ENCODE data around the gene CLEC1A. TPM values are rescaled to one million over a fixed set of nuclear protein-coding genes. Genes with fewer than 3 reads are reported as not detected.

The CLEC1A gene
- total RNA-seq, 1 donor from 2014 or later: not detected

DNA sequence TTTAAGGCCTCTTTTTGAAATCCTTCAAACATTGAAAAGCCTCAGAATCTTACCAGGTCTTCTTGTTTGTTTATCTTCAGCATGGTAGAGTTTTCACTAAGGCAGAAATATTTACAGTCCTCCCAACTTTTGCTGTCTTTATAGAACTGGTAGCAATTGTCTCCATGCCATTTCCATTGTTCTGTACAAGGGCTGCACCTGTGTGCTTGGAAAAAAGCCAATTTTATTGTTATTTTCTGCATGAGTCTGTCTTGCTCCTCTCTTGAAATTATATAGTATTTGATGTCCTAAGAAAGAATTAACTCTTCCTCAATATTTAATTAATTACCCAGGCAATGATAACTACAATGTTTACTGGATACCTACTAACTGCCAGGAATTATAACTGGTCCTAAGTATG, 23.3 kb downstream of the CLEC1A start:
- peaks cover 8% of the 10 kb centered on the region for H3K9me3 Mint-ChIP-seq
- H3K36me3 Mint-ChIP-seq (ENCODE audit: low read depth): no peaks in the 10 kb centered on the region
- TF ChIP-seq, protein P1, sequence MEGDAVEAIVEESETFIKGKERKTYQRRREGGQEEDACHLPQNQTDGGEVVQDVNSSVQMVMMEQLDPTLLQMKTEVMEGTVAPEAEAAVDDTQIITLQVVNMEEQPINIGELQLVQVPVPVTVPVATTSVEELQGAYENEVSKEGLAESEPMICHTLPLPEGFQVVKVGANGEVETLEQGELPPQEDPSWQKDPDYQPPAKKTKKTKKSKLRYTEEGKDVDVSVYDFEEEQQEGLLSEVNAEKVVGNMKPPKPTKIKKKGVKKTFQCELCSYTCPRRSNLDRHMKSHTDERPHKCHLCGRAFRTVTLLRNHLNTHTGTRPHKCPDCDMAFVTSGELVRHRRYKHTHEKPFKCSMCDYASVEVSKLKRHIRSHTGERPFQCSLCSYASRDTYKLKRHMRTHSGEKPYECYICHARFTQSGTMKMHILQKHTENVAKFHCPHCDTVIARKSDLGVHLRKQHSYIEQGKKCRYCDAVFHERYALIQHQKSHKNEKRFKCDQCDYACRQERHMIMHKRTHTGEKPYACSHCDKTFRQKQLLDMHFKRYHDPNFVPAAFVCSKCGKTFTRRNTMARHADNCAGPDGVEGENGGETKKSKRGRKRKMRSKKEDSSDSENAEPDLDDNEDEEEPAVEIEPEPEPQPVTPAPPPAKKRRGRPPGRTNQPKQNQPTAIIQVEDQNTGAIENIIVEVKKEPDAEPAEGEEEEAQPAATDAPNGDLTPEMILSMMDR (conservative IDR thresholded peaks at IDR 0.05): no peak
- no peaks in the 10 kb centered on the region for H3K27me3 Mint-ChIP-seq (ENCODE audit: low read depth)
- no peak overlapping the region for H3K4me3 Mint-ChIP-seq
- no peaks in the 10 kb centered on the region for H3K4me1 Mint-ChIP-seq
- no peak for DNase-seq (ENCODE audit: low read depth, low spot score)
- H3K27ac Mint-ChIP-seq (ENCODE audit: unreplicated experiment): no peak overlapping the region

DNA sequence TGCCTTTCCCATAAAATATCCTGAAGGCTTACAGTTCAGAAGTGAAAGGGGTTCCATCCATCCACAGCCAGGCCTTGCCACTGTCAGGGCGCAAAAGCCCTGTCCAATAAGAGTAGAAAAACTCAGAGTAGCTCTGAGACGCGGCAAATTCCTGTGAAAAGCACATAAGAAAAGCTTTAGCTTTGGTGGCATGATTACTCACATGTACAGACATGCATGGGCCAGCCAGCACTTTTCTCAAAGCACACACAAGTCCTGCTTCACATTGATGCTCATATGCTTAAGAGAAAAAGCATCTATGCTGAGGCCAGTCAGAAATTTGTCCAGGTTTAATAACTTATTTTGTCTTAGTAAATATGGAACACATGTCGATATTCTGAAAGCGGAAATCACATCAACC, 25.5 kb downstream of the CLEC1A start:
- no peaks in the 10 kb centered on the region for H3K36me3 Mint-ChIP-seq (ENCODE audit: low read depth)
- DNase-seq (ENCODE audit: low read depth, low spot score): no peak
- no peak overlapping the region for H3K27ac Mint-ChIP-seq (ENCODE audit: unreplicated experiment)
- TF ChIP-seq, protein P1 (conservative IDR thresholded peaks at IDR 0.05): no peak
- peaks cover 14% of the 10 kb centered on the region for H3K4me1 Mint-ChIP-seq
- H3K4me3 Mint-ChIP-seq: no peak overlapping the region
- peaks cover 4% of the 10 kb centered on the region for H3K9me3 Mint-ChIP-seq
- no peaks in the 10 kb centered on the region for H3K27me3 Mint-ChIP-seq (ENCODE audit: low read depth)

DNA sequence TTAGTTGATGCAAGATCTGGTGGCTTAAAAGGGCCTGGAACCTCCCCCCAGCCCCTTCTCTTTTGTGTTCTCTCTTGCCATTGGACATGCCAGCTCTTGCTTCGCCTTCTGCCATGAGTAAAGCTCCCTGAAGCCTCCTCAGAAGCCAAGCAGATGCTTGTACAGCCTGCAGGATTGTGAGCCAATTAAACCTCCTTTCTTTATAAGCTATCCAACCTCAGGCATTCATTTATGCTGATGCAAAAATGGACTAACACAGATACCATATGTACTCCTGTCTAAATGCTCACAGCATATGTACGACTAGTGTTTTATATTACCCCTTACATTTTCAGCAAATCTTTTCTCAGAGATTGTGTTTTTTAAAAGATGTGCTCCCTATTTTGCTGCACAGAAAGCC, 26.7 kb downstream of the CLEC1A start:
- no peak overlapping the region for H3K4me3 Mint-ChIP-seq
- no peak for DNase-seq (ENCODE audit: low read depth, low spot score)
- no peak overlapping the region for H3K27ac Mint-ChIP-seq (ENCODE audit: unreplicated experiment)
- H3K36me3 Mint-ChIP-seq (ENCODE audit: low read depth): no peaks in the 10 kb centered on the region
- peaks cover 4% of the 10 kb centered on the region for H3K9me3 Mint-ChIP-seq
- peaks cover 25% of the 10 kb centered on the region for H3K4me1 Mint-ChIP-seq
- no peaks in the 10 kb centered on the region for H3K27me3 Mint-ChIP-seq (ENCODE audit: low read depth)
- TF ChIP-seq, protein P1 (conservative IDR thresholded peaks at IDR 0.05): no peak

DNA sequence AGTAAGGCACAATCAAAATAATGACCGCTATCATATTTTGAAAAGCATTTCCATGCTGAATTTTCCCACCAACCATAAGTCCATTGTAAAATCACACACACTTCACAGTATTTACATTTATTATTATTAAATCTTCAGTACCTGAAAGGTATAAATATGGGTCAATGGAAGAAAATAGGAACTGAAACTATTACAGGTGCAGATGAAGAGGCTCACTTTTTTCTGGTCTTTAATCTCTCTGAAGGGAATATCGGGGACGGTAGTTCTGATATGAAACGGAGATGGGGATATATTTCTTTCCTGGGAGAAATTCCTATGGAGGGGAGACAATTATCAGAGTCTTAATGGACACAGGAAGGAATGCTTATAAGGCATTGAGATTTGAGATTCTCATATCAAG, 28.4 kb downstream of the CLEC1A start:
- H3K4me3 Mint-ChIP-seq: no peak overlapping the region
- DNase-seq (ENCODE audit: low read depth, low spot score): no peak
- peaks cover 37% of the 10 kb centered on the region for H3K4me1 Mint-ChIP-seq
- no peaks in the 10 kb centered on the region for H3K36me3 Mint-ChIP-seq (ENCODE audit: low read depth)
- H3K9me3 Mint-ChIP-seq: peaks cover 4% of the 10 kb centered on the region
- peak overlapping the region; percentile 23 for H3K27ac Mint-ChIP-seq (ENCODE audit: unreplicated experiment)
- TF ChIP-seq, protein P1 (conservative IDR thresholded peaks at IDR 0.05): no peak
- H3K27me3 Mint-ChIP-seq (ENCODE audit: low read depth): no peaks in the 10 kb centered on the region

DNA sequence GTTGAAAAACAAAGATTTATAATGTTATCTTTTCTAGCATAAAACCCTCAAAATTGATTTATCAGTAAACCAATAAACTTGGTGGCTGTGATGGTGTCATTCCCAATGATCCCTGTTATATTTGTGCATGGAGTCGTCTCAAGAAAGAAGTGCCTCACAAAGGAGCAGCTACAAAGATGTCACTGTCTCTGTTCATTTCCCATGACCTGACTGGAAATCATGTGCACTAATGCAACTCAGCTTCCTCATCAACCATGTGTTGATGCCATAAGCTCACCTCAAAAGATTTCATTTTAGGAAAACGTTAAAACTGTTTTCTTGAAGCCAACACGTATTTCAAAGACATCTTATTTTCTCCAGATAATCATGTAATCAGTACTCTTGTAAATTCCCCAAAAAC, 28.8 kb downstream of the CLEC1A start:
- Mint-ChIP-seq H3K27me3 (ENCODE audit: low read depth) (no peaks in the 10 kb centered on the region), H3K4me1 (peaks cover 41% of the 10 kb centered on the region), H3K4me3 (no peak overlapping the region), H3K9me3 (peaks cover 4% of the 10 kb centered on the region), H3K27ac (ENCODE audit: unreplicated experiment) (peak overlapping the region; percentile 23), H3K36me3 (ENCODE audit: low read depth) (no peaks in the 10 kb centered on the region)
- TF ChIP-seq, protein P1 (conservative IDR thresholded peaks at IDR 0.05): no peak
- DNase-seq (ENCODE audit: low read depth, low spot score): no peak

DNA sequence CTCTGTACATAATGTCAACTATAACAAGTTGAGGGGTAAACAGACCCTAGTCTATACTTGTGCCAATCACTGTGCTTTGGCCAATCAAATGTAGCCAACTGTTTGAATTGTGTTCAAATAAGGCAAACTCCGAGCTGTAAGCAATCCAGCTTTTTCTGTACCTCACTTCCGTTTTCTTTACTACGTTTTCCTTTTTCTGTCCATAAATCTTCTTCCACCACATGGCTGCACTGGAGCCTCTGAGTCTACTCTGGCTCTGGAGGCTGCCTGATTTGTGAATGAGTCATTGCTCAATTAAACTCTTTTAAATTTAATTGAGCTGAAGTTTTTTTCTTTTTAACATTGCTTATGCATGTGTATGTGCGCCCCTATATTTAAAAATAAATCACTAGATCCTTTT, 29.7 kb downstream of the CLEC1A start:
- H3K9me3 Mint-ChIP-seq: peaks cover 4% of the 10 kb centered on the region
- H3K4me1 Mint-ChIP-seq: peaks cover 42% of the 10 kb centered on the region
- no peak overlapping the region for H3K27ac Mint-ChIP-seq (ENCODE audit: unreplicated experiment)
- no peak for DNase-seq (ENCODE audit: low read depth, low spot score)
- H3K36me3 Mint-ChIP-seq (ENCODE audit: low read depth): no peaks in the 10 kb centered on the region
- TF ChIP-seq, protein P1 (conservative IDR thresholded peaks at IDR 0.05): no peak
- H3K27me3 Mint-ChIP-seq (ENCODE audit: low read depth): no peaks in the 10 kb centered on the region
- H3K4me3 Mint-ChIP-seq: no peak overlapping the region
